ENCODE measurements around the gene TMC1.

TMC1 gene

DNA sequence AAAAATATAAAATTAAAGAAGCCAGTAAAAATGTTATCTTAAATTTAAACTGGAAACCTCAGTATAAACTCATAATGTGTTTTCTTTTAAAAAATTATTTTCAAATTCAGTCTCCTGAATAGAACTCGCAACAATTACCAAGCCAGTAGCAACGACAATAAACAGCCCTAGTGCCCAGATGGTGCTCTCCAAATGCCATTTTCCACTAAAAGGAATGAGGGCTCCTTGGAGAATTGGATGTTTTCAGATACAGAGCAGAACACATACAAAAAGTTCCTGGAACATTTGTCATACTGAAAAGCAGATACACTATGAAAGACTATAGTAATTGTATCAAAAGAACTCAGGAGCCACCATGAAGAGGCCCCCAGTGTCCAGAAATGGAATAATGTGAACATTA lies 97.4 kb downstream of the TMC1 start:
- no peak for DNase-seq

DNA sequence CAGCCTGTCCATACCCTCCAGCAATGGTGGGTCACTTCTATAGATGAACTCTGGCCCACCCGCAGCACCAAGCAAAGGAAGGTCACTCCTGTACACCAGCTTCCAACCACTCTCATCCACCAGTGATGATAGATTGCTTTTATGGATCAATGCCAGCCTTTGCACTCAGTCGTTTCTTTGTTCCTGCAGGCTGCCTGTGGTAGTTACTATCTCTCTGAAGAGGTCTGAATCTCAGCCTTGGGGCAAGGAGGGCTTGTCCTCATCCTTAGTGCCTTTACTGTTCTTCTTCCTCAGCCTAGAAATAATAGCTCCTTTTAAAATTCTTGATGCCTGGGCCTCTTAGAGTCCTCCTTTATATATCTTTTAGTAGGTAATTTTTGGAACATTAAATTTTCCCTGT lies 100.8 kb downstream of the TMC1 start:
- DNase-seq = no peak

DNA sequence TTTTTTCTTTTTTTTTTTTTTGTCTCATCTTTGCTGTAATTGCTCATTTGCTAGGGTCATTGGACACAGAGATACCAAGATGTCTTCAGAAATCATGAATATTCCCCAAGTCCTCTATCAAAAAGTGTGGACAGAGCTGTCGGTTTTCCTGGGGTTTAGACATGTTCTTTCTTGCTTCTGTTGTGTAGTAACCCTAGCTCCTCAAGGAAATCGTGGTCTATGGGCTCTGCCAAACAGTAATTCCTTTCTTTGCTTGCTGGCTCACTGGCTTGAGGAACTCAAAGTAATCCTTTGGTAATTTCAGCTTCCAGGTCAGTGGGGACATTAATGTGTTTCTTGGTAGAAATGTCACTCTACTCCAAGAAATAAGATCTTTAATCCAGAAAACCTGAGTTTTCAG lies 101.7 kb downstream of the TMC1 start:
- DNase-seq = no peak

DNA sequence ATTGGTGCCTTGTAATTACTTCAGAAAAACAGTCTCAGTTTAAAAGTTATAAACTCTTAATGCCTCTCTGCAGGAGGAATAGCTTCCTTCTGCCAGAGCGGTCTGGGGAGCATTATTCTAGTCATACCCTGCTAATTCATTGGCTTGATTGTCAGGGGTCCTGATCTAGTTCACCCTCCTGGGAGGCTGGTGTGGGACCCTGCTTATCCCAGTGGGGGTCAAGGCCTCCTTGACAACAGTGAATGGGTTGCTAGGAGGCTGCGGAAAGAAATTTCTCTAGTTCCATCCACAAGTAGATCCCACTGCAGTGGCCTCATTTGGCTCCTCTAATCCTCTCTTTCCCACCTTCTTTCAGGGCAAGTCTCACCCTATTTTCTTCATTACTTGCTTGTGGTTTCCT lies 105.7 kb downstream of the TMC1 start:
- DNase-seq = no peak

DNA sequence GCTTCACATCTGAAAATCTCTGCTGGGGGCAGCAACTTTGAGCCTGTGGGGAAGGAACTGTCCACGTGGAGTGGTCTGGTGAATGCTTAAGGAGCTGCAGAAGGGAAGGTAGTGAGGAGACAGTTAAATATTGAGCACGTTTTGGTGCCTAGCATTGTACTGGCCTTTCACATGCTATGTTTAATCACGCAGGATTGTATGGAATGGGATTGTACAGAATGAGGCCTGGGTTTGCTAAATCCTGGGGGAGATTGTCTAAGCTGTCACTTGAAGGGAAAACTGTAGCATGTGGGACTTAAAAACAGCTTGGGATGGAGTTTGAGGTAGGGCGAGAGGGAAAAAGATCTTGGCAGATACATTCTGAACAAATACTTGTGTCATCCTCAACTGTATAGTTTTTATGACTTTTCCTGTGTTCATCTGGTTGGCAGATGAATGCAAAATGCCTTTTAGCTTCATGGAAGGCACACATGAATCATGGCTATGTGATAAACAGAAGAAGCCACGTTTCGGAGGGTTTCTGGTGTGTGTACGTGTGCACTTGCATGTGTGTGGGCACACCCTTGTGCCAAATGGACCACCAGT lies 106.6 kb downstream of the TMC1 start:
- DNase-seq = no peak

DNA sequence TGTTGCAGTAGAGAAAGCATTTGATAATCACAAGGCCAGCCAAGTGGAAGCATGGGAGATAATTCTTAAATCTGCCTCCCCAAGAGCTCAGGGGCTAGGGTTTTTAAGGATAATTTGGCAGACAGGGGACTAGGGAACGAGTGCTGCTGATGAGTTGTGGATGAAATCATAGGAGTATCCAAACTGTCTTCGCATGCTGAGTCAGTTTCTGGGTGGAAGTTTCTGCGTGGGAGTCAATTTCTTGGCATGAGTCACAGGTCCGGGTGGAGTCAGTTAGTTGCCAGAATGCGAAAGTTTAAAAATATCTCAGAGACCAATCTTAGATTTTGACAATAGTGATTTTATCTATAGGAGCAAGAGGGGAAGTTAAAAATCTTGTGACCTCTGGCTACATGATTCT lies 112.6 kb downstream of the TMC1 start:
- DNase-seq = no peak

DNA sequence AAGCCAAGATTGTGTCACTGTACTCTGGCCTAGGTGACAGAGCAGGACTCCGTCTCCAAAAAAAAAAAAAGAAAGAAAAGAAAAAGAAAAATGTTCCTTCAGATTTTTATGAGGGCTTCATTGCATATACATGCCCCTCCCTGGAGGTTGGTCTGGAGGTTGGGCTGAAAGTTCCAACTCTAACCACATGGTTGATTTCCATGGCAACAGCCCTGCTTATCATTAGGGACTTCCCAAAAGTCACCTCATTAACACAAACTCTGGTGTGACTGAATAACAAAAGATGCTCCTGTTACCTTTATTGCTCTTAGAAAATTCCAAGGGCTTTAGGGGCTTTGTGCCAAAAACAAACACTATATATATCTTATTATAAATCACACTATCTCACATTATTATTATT lies 113.8 kb downstream of the TMC1 start:
- no peak for DNase-seq

DNA sequence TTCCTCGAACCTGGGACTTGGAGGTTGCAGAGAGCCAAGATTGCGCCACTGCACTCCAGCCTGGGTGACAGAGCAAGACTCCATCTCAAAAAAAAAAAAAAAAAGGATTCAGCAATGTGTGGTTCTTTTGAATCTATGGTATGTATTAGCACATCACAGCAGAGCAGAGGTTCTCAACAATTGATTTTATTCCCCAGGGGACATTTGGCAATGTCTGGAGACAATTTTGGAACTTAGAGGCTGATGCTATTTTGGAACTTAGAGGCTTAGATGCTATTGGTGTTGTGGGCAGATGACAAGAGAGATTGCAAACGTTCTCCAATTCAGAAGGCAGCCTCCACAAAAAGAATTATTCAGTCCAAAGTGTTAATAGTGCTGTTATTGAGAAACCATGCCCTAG lies 115.2 kb downstream of the TMC1 start:
- DNase-seq = no peak

DNA sequence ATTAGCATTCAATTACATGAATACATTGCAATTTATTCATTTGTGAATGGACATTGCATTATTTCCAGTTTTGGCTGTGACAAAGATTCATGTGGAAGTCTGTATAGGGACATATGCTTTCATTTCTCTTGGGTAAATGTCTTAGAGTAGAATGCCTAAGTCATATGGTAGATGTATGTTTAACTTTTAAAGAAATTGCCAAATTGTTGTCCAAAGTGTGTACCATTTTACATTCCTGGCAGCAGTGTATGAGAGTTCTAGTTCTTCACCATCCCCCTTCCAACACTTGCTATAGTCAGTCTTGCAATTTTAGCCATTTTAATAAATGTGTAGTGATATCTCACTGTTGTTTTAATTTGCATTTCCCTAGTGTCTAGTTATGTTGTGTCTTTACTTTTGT lies 122.2 kb downstream of the TMC1 start:
- no peak for DNase-seq

DNA sequence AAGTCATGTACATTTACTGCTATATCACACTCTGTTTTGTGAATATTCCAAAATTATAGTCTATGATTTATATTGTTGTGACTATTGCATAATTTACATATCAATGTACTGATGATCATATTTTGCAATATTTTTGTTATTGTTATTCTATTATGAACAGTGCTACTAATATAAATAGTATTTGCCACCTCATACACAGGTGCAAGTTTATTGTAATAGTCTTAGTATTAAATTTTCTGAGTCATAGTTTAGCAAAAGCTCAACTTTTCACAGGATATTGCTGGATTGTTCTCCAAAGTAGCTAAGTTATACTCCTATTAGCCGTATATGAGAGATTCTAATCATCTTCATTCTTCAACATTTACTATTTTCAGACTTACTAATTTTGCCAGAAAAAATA lies 124.7 kb downstream of the TMC1 start:
- DNase-seq = no peak

DNA sequence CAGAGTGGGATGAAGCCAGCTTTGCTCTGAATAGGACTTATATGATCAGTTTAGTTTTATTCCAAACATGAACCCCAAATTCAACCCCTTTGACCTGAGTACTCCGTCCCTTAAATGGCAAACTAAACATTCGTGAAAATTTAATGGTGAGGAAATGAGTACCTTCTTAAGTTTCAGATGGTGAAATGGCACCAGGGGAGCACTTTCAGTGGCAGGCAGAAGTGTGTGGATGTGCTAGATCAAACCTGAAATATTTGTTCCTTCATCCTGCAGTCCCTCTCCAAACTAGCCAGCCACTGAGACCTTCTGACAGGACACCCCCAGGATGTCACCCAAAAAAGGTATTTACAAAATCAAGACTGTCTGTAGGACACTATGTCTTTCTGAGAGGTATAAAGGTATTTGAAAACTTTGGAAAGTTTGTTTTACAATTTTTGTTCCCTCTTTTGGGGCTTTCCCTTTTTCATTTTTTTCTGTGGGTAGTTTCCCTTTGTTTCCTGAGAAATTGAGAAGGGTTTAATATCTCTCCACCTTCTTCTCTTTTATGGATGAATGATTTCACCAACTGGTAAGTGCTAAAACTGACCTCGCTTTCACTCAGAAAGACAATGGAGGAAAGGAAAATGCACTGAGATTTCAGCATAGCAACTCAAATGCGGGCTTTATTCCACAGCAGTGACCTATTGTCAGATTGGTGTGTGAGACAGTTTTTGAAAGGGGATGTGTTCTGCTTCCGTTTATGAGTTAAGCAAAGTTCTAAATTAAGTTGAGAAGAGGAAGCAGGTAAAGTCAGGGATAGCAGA lies 127.1 kb downstream of the TMC1 start:
- no peak for DNase-seq

DNA sequence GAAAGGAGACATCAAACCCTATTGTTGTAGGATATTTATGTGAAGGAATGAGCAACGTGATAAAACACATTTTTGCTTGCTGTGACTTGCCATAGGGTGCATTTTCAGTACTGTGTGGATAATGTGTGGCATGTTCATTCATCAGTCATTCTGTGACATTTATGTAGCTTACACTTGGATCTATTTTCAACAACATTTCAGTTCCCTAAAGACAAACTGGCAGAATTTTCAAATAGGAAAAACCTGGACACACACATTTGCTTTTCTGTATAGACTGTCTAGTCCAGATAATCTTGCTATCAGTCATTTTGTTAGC lies 127.7 kb downstream of the TMC1 start:
- DNase-seq = no peak

DNA sequence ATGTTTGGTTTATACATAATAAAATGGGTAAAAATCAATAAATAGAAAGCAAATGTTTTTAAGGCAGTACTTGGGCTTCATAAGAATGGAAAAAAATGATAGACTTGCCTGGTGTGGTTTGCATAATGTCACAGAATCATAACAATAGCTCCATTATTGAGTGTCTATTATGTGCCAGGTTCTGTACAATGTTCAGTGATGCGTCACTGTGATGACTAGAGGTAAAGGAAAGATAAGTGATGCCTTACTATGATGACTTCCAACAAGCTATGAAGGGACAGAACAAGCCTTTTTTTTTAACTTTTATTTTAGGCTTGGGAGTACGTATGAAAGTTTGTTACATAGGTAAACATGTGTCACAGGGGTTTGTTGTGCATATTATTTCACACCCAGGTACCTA lies 128.8 kb downstream of the TMC1 start:
- no peak for DNase-seq

DNA sequence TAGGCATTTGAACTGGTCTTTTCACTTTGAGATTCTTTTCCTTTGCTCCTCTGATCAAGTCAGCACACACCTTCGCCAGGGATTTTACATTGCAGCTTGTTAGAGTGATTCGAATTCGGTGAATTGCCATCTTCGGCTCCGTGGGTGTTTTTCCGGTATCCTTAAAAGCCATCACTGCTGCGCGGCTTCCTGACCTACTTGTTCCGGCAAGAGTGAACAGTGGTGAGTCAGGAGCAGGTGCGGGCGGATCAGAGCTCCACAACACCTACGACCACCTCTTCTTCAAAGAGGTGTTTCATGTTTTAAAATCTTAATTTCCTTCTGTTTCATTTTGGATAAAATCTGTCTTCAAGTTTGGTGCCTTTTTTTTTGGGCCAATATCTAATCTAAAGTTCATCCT lies 134.6 kb downstream of the TMC1 start:
- no peak for DNase-seq

DNA sequence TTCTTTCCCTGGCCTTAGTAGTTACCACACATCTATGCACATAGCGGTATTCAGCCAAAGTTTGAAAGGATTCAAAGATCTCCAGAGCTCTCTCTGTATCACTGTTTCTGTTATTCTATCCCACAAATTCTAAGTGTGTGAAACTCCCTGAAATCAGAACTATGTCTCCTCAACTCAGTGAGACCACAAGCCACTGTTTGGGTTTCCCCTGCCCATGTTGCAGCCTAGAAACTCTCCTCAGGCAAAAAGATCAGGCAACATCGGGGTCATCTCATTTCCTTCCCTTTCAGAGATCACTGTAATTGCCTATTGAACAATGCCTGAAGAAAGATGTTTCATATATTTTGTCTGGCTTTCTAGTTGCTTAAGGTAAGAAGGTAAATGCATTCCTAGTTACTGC lies 135.6 kb downstream of the TMC1 start:
- no peak for DNase-seq

DNA sequence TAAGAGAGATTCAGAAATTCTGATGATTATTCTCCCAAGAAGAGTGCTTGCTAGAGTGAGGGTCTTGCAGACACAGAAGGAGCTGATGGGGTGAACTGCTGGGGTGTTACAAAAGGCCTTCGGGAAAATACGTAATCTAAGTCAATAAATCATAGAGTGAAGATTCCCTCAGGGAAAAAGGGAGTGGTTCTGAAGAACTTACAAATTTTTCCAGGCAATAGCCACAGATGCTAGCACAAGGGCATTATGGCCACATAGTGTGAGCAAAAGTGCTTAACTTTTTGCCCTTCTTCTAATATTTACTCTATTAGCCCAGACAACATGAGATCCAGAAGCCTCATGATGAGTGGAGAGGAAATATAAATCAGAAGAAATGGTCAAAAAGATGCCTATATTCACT lies 137.3 kb downstream of the TMC1 start:
- no peak for DNase-seq

DNA sequence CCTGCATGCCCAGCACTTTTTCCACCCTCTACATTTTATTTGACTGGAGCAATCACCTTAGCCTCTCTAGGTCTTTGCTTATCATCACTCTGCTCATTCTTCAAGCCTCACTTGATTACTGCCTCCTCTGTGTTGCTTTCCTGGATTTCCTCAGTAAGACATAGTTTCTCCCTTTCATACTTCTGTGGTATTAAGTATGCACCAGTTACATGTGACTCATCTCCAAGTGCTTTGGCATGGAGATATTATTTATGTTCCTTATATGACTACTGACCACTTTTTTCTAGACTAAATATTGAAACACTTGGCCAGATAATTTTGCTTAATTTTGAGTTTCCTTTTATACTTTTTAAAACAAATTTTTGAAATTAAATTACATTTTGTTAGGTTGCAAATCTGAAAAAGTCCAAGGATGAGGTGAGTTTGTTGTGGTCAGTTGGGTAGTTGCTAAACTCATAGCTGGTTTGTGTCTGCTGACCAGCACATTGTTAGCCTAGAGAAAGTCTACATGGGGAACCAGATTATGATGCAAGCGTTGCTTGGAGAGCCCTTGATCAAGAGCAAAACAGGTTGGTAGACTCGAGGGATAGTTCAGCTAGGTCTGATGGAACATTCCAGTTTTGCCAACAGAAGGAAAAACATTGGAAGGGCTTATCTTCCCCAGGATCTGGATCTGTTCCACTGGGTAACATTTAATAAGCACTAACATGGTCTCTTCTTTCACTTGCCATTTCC lies 140.2 kb downstream of the TMC1 start:
- DNase-seq = no peak

DNA sequence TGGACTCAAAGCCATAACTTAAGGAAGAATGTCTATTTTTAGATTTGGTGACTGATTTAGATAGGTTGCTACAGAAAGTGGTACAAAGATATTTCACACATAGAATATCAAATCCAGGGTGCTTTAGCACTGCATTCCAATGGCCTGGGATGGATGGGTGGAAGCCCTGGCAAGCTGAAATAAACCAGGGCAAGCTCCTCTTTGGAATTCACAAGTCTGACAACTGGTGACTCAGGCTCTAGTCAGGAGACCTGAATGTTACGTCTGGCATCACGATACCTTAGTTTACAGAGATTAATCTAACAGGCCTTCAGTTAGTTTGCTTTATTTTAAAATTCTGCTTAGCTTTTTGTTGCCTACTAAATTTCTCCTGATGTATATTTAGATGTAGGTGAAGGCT lies 144.0 kb downstream of the TMC1 start:
- no peak for DNase-seq

DNA sequence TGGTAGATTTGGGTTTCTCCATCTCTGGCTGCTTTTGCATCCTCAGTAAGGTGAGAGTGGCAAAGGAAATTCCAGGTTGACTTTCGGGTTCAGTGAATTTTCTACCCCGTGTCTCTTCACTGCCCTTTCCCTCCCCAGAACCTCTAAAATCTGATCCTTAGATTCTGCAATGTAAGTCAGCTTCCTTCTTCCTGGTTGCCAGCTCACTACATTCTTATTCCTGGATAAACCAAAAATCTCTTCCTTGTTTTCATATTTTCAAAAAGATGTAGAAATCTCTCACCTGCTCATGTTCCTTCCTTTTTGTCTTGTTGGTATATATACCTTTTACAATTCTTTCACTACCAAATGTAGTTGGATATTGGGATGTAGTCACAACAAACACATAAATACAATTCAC lies 145.8 kb downstream of the TMC1 start:
- no peak for DNase-seq

DNA sequence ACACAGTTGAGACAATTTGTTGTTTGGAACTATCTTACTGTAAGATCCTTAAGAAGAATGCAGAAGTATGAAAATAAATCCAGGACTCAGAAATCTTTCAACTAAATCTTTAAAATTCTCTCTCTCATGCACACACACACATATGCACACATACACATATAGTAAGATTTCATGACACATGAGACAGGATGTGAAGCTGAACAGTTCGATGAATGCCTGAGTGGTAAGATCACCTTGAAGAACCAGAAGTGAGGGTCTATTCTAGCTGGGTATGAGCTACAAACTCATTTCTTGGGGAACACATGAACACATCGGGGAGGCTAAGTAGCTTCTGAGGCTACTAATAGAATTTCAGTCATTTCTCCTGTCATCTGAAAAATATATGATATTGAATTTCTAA lies 153.6 kb downstream of the TMC1 start:
- no peak for DNase-seq

DNA sequence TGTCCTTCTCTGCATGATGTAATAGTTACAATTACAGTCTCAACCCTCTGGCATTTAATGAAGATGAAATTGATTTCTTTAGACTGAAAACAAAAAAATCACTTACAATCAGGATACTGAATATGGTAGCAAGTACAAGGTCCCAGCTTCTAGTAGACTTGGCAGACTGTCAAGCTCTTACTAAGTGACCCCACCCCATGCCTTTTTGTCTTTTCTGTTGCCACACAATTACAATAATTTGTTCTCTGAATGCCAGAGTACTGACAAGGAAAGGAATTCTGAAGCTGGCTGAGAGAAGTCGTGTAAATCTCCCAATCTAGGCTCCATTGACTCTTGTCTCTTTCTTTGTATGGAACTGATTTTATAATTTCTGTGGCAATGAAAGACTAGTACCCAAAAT lies 154.2 kb downstream of the TMC1 start:
- no peak for DNase-seq

DNA sequence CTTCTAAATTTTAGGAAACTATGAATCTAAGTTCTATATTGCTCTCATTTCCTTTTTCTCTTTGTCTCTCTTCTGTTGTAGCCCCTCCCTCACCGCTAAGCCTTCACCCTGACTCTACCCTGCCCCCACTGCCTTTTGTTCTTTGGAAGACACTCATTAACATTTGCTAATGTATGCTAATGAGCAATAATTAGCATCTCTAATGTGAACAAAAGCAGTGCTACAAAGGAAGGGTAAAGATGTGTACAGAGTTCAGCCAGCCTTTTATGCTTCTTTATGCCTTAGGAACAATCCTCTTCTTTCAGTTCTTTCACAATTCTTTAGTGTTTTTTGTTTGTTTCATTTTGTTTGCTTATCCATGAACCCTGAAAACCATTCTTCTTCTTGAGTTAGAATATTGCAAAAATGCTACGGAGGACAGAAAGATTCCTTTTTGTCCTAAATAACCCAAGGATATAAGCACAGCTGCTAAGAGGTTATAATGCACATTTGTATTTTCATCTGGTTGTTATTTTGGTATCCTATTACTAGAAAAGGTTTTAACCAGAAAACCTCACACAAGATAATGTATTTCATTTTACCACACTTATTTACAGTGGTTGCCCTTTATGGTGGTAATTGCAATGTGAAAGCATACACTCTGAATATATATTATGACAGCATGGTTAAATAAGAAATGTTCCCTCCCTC lies 159.3 kb downstream of the TMC1 start:
- no peak for DNase-seq

DNA sequence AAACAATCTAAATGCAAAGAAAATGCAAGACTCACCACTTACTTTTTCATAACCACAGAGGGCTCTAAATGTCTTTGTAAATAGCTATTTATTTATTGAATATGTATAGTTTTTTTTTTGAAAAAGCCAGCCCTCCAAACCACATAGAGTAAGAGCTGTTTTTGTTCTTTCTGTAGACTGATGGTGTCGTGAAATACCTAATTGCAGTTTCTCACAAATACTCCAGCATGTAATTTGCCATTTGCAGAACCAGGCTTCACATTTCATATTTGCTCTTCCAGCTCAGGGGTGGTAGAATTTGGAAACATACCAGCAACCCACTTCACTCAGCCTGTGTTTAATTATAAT lies 159.8 kb downstream of the TMC1 start:
- DNase-seq = no peak

DNA sequence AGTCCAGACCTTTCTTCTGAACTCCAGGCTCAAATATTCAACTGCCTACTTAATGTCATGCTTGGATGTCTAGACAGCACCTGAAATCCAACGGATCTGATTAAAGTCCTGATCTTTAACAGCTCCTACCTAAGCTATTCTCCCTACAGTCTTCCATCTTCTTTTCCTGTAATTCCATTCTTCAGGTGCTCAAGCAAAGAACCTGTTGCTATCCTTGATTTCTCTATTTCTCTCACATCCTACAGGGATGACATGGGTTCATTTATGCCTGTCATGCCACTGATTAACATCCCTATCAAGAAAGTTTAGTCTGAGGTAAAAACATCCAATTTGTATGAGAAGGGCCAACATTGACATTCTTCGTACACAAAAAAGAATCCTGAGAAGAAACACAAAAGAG lies 163.2 kb downstream of the TMC1 start:
- DNase-seq = no peak
